Erythroblast (primary cell): ENCODE measurements around the gene TICRR.
"Not testable (repeated sequence)": the region's sequence is repeated elsewhere in the genome, so short reads cannot be mapped to it uniquely, and the experiment has no call there.

Source experiments
- DNase-seq, 2 experiments: peaks; one replicate each; lab custom pipeline; 2025; lab: John Stamatoyannopoulos, UW
- GATA1 ChIP-seq: IDR thresholded peaks from 2 replicates; pipeline ENCODE4 v1.6.1; 2011; ENCODE audit warnings: low read depth, mild to moderate bottlenecking, control low read depth, low read length, moderate library complexity
- POLR2A ChIP-seq: IDR thresholded peaks from 2 replicates; pipeline ENCODE4 v1.6.1; 2011; ENCODE audit warnings: mild to moderate bottlenecking, low read length

The TICRR gene, protein sequence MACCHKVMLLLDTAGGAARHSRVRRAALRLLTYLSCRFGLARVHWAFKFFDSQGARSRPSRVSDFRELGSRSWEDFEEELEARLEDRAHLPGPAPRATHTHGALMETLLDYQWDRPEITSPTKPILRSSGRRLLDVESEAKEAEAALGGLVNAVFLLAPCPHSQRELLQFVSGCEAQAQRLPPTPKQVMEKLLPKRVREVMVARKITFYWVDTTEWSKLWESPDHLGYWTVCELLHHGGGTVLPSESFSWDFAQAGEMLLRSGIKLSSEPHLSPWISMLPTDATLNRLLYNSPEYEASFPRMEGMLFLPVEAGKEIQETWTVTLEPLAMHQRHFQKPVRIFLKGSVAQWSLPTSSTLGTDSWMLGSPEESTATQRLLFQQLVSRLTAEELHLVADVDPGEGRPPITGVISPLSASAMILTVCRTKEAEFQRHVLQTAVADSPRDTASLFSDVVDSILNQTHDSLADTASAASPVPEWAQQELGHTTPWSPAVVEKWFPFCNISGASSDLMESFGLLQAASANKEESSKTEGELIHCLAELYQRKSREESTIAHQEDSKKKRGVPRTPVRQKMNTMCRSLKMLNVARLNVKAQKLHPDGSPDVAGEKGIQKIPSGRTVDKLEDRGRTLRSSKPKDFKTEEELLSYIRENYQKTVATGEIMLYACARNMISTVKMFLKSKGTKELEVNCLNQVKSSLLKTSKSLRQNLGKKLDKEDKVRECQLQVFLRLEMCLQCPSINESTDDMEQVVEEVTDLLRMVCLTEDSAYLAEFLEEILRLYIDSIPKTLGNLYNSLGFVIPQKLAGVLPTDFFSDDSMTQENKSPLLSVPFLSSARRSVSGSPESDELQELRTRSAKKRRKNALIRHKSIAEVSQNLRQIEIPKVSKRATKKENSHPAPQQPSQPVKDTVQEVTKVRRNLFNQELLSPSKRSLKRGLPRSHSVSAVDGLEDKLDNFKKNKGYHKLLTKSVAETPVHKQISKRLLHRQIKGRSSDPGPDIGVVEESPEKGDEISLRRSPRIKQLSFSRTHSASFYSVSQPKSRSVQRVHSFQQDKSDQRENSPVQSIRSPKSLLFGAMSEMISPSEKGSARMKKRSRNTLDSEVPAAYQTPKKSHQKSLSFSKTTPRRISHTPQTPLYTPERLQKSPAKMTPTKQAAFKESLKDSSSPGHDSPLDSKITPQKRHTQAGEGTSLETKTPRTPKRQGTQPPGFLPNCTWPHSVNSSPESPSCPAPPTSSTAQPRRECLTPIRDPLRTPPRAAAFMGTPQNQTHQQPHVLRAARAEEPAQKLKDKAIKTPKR (N-terminal part only)

DNA sequence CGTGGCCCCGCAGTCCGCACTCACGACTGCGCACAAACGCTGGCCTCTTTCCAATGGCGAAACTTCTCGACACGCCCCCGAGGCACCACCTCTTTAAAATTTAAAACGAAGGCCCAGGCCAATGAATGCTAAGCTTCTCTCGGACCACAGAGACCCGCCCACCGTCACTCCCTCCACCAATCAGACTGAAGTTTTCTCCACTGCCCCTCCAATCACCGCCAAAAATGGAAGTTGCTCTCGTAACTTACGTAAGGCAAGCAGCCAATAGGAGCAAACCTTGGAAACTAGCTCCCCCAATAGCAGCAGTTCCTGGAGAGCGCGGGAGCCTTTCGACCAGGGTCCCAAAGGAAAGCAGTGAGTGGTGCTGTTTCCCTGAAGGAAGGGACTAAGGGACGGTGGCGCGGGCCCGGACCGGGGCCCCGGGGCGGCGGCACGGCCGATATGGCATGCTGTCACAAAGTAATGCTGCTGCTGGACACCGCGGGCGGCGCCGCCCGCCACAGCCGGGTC lies at the start of gene TICRR:
Gene TICRR (plus strand): TSS at position 324 of the 510 bp plus-strand sequence. CDS start 118 bp downstream, at position 442.
- peak; percentile 99 to 100 for DNase-seq
- TF ChIP-seq POLR2A (peak; percentile 86), GATA1 (no peak)

DNA sequence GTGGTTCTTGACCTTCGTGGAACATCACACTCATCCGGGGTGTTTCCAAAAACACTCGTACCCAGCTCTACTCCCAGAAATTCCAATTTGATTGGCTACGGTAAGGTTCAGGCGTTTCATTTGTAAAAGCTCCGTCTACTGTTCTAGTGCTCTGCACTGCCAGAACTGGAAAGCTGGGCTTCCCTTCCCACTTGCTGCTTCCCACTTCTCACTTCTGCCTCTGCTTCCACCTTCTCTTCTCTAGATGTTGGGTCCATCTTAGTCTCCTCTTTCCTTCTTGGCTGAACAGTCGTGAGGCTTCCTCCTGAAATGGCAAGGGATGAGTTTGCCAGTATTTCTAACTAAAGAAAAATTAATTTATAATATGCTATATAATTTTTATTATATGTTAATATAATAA lies 49.1 kb upstream of the TICRR start:
- TF ChIP-seq GATA1 (no peak), POLR2A (no peak)
- DNase-seq, result no peak

DNA sequence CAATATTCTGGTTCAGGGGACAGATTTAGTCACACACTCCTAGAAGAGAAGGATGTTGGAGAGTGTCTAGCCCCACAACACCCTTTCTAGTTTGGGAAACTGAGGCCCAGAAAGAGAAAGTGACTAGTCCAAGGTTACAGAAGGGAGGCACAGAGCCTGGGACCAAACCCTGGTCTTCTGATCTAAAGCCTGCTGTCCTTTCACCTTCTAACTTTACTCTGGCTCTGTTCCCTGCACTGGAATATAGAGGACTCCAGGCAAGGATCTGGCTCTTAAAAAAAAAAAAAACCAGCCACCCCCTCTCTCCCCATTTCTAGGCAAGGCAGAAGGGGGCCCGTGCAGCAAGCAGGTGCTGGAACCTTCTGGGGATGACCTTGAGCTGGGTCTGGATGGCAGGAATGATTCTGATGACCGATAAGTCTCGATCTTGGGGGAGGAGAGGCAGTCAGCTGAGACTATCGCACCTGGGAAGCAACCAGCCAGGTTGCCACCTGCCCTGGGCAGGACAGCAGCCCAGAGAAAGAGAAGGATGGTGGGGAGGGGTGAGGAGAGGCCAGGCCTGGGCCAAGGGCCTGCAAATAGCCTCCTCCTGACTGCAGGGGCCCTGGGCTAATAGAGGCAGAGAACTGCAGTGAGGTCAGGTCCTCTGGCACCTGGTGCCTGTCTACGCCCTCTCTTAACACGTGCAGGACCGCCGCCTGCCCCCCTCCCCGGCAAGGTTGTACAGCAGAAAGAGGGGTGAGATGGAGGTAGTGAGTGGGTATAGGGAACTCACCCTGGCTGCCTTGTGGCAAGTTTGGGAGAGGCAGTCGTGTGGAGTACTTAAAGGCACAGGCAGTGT lies 48.4 kb upstream of the TICRR start:
- TF ChIP-seq GATA1 (no peak), POLR2A (no peak)
- DNase-seq, result no peak

DNA sequence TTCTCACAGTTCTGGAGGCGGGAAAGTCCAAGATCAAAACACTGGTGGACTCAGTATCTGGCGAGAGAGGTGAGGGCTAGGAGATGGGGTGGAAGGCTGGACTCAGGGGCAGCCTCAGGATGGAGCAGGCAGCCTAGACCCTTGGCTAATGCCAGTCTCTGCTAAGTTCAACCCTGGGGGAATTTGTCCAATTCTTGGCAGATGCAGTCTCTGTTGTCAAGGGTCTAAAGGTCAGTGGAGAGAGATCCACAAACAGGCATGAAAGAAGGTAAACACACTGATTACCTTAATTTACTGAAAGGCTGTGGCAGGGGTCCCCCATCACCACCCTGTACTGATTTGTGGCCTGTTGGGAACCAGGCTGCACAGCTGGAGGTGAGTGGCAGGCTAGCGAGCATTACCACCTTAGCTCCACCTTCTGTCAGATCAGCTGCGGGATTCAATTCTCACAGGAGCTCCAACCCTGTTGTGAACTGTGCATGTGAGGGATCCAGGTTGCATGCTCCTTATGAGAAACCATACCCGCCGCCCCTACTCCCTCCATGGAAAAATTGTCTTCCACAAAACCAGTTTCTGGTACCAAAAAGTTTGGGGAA lies 46.4 kb upstream of the TICRR start:
- TF ChIP-seq POLR2A (no peak), GATA1 (no peak)
- DNase-seq, result no peak

DNA sequence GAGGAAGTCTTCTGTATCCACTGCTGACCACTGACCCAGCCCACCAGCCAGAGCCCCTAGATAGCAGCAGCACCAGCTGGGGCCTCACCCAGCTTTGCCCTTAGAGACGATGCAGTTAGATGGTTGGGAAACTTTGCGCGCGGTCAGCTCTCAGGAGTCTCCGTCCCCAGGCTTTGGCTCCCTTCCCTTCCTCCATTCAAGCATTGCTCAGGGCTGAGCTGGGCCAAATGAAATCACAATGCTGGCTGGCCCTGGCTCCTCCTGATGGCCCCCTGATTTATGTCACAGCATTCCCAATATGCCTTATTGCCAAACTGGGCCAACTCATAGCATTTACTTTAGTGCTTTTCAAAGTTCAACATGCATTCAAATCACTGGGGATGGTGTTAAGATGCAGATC lies 44.3 kb upstream of the TICRR start:
- no peak for DNase-seq
- no peak for TF ChIP-seq POLR2A
- no peak for TF ChIP-seq GATA1

DNA sequence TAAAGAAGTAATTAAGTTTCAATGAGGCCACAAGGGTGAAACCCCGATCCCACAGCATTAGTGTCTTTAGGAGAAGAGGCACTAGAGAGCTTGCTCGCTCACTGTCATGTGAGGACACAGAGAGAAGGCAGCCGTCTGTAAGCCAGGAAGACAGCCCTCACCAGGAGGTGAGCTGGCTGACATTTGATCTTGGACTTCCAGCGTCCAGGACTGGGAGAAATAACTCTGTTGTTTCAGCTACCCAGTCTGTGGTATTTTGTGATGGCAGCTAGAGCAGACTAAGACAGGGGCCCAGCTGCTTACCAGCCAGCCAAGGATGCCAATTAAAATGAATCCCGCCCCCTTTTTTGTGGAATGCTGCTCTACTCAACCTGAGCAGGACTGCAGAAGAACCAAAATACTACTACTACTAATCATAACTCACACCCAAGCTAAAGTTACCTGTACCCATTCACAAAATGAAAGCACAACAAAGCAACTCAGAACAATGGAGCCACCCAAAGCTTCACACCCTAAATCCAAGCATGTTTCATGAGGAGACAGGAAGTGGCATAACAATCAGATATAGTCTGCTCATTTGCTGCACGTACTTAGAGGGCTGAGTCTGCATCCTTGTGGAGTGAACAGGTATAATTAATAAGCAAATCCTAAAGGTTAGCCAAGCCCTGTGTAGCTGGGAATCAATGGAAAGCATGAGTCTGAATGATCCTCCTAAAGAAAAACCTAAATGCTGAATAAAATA lies 43.3 kb upstream of the TICRR start:
- no peak for TF ChIP-seq GATA1
- no peak for TF ChIP-seq POLR2A
- DNase-seq, result no peak

DNA sequence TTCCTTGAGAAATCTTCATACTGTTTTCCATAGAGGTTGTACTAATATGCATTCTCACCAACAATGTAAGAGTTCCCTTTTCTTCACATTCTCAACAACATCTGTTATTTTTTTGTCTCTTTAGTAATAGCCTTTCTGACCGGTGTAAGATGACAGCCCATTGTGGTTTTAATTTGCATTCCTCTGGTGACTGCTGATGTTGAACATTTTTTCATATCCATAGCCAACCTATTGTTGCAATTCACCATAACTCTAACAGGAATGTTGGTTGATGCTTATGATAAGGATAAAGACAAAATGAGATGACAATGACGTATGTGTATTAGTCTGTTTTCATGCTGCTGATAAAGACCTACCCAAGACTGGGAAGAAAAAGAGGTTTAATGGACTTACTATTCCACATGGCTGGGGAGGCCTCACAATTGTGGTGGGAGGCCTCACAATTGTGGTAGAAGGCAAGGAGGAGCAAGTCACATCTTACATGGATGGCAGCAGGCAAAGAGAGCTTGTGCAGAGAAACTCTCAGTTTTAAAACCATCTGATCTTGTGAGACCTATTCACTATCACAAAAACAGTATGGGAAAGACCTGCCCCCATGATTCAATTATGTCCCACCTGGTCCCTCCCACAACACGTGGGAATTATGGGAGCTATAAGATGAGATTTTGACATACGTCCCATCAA lies 41.3 kb upstream of the TICRR start:
- TF ChIP-seq GATA1, result no peak
- no peak for TF ChIP-seq POLR2A
- DNase-seq, result no peak

DNA sequence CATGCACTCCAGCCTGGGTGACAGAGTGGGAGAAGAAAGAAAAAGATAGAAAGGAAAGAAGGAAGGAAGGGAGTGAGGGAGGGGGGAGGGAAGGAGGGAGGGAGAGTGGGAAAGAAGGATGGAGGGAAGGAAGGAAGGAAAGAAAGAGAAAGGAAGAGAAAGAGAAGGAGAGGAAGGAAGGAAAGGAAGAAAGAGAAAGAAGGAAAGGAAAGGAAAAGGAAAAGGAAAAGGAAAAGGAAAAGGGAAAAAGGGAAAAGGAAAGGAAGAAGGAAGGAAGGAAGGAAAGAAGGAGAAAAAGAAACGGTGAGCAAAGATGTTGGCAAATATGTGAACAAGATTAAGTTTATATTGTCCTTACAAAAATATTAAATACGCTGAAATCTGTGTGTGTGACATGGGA lies 36.2 kb upstream of the TICRR start:
- no peak for TF ChIP-seq POLR2A
- TF ChIP-seq GATA1, result no peak
- no peak for DNase-seq

DNA sequence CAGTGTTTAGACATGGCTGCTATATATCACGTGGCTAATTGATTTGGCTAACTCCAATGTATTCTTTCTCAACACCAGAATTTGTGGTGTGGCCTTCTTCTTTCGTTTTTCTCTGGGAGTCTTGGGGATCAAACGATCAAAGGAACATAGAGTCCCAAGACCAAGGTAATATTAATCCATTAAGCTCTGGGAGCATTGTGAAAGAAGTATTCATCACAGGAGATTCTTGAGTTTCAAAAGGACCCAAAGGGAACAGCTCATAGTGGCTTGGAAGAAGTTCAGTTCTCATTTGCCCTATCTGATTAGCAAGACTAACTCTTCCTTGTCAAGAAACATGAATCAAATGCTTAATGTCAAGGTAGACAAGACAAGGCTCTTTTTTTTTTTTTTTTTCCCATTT lies 32.9 kb upstream of the TICRR start:
- TF ChIP-seq POLR2A (no peak), GATA1 (no peak)
- no peak for DNase-seq

DNA sequence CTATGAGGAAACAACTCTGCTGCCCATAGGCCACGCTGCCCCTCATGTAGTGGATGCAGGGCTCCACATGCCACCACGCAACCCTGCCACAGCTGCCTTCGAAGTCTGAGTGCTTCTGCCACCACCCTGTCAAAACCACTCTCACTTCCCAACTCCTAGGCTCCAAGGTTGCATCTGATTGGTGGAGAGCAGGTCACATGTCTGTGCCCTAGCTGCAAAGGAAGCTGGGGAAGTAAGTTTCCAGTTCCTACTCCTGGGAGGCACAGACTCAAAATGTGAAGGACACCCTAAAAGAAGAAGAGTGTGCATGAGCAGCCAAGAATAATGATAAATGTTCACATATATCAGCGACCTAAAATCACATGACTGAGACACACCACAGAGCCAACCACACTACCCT lies 31.9 kb upstream of the TICRR start:
- TF ChIP-seq POLR2A (no peak), GATA1 (no peak)

DNA sequence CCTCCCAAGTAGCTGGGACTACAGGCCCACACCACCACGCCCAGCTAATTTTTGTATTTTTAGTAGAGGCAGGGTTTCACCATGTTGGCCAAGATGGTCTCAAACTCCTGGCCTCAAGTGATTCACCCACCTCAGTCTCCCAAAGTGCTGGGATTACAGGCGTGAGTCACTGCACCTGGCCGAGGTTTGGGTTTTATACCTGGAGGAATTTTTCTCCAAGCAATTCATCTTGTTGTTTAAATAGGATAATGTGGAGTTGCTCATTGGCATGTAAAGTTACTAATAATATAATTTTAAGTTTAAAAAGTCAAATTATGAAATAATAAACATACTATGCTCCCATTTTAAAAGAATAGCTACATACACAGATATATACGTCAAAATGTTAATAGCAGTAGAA lies 26.1 kb upstream of the TICRR start:
- DNase-seq, result not testable (repeated sequence)

More for the DNA sequence above, 31.9 kb upstream of the TICRR start:
- no peak for DNase-seq

DNA sequence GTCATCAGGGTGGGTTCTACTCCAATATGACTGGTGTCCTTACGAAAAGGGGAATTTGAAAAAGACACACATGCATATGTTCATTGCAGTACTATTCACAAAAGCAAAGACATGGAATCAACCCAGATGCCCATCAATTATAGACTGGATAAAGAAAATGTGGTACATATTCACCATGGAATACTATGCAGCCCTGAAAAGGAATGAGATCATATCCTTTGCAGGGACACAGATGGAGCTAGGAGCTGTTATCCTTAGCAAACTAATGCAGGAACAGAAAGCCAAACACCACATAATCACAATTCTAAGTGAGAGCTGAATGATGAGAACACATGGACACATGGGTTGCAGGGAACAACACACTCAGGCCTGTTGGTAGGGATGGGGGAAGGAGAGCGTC lies 24.8 kb upstream of the TICRR start:
- no peak for DNase-seq
- TF ChIP-seq GATA1 (no peak), POLR2A (no peak)
